ENCODE data around the gene ARRB2.

The ARRB2 gene

GRCh38 chr17:4759776-4760236 is 49.4 kb downstream of the ARRB2 start:
- no peak for DNase-seq (ENCODE audit: low spot score)

GRCh38 chr17:4764595-4764994 is 54.2 kb downstream of the ARRB2 start:
- DNase-seq (ENCODE audit: low spot score), result no peak

- no peak for DNase-seq (ENCODE audit: low spot score)
Measured at GRCh38 chr17:4766201-4766600, 55.8 kb downstream of the ARRB2 start.

- no peak for DNase-seq (ENCODE audit: low spot score)
Measured at GRCh38 chr17:4766723-4767122, 56.3 kb downstream of the ARRB2 start.

GRCh38 chr17:4768298-4768697 is 57.9 kb downstream of the ARRB2 start:
- DNase-seq (ENCODE audit: low spot score), result no peak

GRCh38 chr17:4769628-4770027 is 59.2 kb downstream of the ARRB2 start:
- DNase-seq (ENCODE audit: low spot score), result no peak

Measured in iPS-NIHi11 (cell line).